HepG2 (cell line): ENCODE measurements around the gene INSIG2. TPM values are rescaled to one million over a fixed set of nuclear protein-coding genes. Genes with fewer than 3 reads are reported as not detected.
A peak's percentile ranks its signal among the peaks of the same experiment; 100 is the strongest.

Experiments
- ARNT ChIP-seq: fragments of 450-650 bp; IDR thresholded peaks from 2 replicates; pipeline ENCODE4 v1.6.1; 2017
- ATRX ChIP-seq: sonication (generic); formaldehyde crosslinking; IDR thresholded peaks from 2 replicates; pipeline ENCODE4 v1.4.0; 2020; ENCODE audit warnings: missing genetic modification reagents, borderline replicate concordance
- ISX ChIP-seq: sonication (generic); formaldehyde crosslinking; conservative IDR thresholded peaks from 2 replicates; pipeline ENCODE4 v1.5.0; 2020; ENCODE audit warnings: missing genetic modification reagents
- JARID2 ChIP-seq: sonication (generic); formaldehyde crosslinking; IDR thresholded peaks from 2 replicates; pipeline ENCODE4 v1.8.1; 2023; ENCODE audit warnings: missing genetic modification reagents, inconsistent platforms; ENCODE audit not compliant: insufficient replicate concordance
- KLF16 ChIP-seq, 2 experiments: sonication (generic) in 1 of 2; formaldehyde crosslinking in 1 of 2; IDR thresholded peaks; 2 replicates each; pipeline versions ENCODE4 v1.6.1 to v1.8.0; 2016 to 2023; ENCODE audit warnings: missing genetic modification reagents in 2 of 2, missing compliant biosample characterization in 1 of 2
- MAFK ChIP-seq, 2 experiments: IDR thresholded peaks in 1 of 2; conservative IDR thresholded peaks in 1 of 2; 2 replicates each; pipeline ENCODE4 v1.6.1; 2011; ENCODE audit warnings: improper control_type of control experiment in 2 of 2, low read length in 2 of 2
- PHF21A ChIP-seq: sonication (generic); formaldehyde crosslinking; IDR thresholded peaks from 2 replicates; pipeline ENCODE4 v1.5.0; 2020; ENCODE audit warnings: mild to moderate bottlenecking, missing genetic modification reagents
- PPARG ChIP-seq: conservative IDR thresholded peaks from 2 replicates; pipeline ENCODE4 v1.6.1; 2016; ENCODE audit warnings: missing biosample characterization, missing genetic modification reagents
- SMAD3 ChIP-seq: sonication (generic); formaldehyde crosslinking; IDR thresholded peaks from 2 replicates; pipeline ENCODE4 v1.4.0; 2020; ENCODE audit warnings: missing genetic modification reagents
- ZFP1 ChIP-seq: IDR thresholded peaks from 2 replicates; pipeline ENCODE4 v1.6.1; 2016
- ZNF235 ChIP-seq: sonication (generic); formaldehyde crosslinking; IDR thresholded peaks from 2 replicates; pipeline ENCODE4 v1.8.1; 2023; ENCODE audit warnings: mild to moderate bottlenecking, missing genetic modification reagents, borderline replicate concordance
- ZNF543 ChIP-seq: sonication (generic); formaldehyde crosslinking; IDR thresholded peaks from 2 replicates; pipeline ENCODE4 v1.4.0; 2020; ENCODE audit warnings: mild to moderate bottlenecking, missing genetic modification reagents
- ZNF614 ChIP-seq: IDR thresholded peaks from 2 replicates; pipeline ENCODE4 v1.6.1; 2018; ENCODE audit warnings: missing biosample characterization, missing genetic modification reagents, inconsistent platforms, borderline replicate concordance
- ZNF792 ChIP-seq: IDR thresholded peaks from 2 replicates; pipeline ENCODE4 v1.6.1; 2016
- ZSCAN30 ChIP-seq: sonication (generic); formaldehyde crosslinking; IDR thresholded peaks from 2 replicates; pipeline ENCODE4 v1.5.0; 2020; ENCODE audit warnings: mild to moderate bottlenecking, missing genetic modification reagents
- ZSCAN9 ChIP-seq: IDR thresholded peaks from 2 replicates; pipeline ENCODE4 v1.6.1; 2016; ENCODE audit warnings: borderline replicate concordance
- ZXDC ChIP-seq: sonication (generic); formaldehyde crosslinking; IDR thresholded peaks from 2 replicates; pipeline ENCODE4 v1.5.0; 2020; ENCODE audit warnings: mild to moderate bottlenecking, missing genetic modification reagents
- polyA plus RNA-seq, 8 experiments: library from polyadenylated mRNA; depleted of rRNA in 3 of 8; stranded (reverse) in 7 of 8; unstranded in 1 of 8; fragments of >200 nt; fragmentation: Illumina TruSeq in 4 of 8; extraction: Trizol in 4 of 8; gene quantifications; 2 replicates each; pipeline versions ENCODE4 v1.2.1 to v1.2.3, GENCODE V29; 2011 to 2016; ENCODE audit warnings: low read depth in 4 of 8, missing spikeins in 1 of 8, mixed read lengths in 1 of 8; ENCODE audit not compliant: insufficient read depth in 1 of 8
- total RNA-seq, 5 experiments: library from RNA; depleted of rRNA; stranded (reverse); fragments of >200 nt; fragmentation: Illumina TruSeq; extraction: Trizol; gene quantifications; 2 replicates each; pipeline ENCODE4 v1.2.3, GENCODE V29; 2016; ENCODE audit warnings: low read depth in 1 of 5
- TF ChIP-seq, protein P1 (sequence below): IDR thresholded peaks from 2 replicates; pipeline ENCODE4 v1.4.0; 2020; ENCODE audit warnings: mild to moderate bottlenecking, missing genetic modification reagents
- TF ChIP-seq, protein P2 (sequence below): sonication (generic); formaldehyde crosslinking; IDR thresholded peaks from 2 replicates; pipeline ENCODE4 v1.4.0; 2020; ENCODE audit warnings: missing genetic modification reagents
- TF ChIP-seq, protein P3 (sequence below): IDR thresholded peaks from 2 replicates; pipeline ENCODE4 v1.6.1; 2012; ENCODE audit warnings: inconsistent platforms

INSIG2 gene
- total and polyA plus RNA-seq, 2 of the 13 experiments (the other 11 are each of a cell fraction or from before 2014, with no cell fraction given) = 73.5 to 481 TPM

DNA sequence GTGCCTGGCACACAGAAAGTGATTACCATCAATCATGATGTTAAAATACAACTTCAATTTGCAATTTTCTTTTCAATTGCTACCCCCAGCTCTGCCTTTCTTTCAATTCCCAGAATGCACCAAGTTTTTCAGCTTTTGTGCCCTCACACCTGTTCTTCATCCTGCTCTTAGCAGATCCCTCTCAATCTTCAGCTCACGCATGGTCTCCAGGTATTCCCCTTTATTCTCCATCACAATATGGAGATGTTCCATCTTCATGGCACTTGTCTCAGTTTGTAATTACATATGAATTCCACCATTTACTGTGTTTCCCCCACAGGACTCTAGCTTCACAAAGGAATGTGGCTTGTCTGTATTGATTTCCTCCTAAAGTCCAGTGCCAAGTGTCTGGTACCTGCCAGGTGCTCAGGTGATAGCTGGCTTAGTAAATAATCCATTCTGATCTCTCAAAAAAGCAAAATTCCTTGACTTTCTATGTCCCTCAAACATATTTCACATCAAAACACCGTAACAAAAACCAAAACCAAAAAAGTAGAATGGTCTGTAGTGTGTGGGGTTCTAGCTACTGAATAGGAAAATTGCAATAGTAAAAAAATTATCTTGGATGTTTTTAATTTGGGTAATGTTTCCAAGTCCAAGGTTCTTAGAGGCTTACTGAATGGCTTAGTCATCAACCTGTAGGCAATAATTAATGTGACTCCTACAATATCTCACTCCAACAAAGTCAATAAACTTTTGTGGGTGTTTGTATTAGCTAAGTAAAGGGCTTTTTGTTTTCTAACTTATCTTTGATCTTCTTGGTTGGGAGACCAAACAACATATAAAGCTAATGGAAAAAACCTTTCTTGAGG, 2.9 kb upstream of the INSIG2 start (continued):
- TF ChIP-seq ZNF235 (CRISPR knock-in tag) = no peak
- no peak for TF ChIP-seq ATRX (CRISPR knock-in tag)
- TF ChIP-seq, protein P1, sequence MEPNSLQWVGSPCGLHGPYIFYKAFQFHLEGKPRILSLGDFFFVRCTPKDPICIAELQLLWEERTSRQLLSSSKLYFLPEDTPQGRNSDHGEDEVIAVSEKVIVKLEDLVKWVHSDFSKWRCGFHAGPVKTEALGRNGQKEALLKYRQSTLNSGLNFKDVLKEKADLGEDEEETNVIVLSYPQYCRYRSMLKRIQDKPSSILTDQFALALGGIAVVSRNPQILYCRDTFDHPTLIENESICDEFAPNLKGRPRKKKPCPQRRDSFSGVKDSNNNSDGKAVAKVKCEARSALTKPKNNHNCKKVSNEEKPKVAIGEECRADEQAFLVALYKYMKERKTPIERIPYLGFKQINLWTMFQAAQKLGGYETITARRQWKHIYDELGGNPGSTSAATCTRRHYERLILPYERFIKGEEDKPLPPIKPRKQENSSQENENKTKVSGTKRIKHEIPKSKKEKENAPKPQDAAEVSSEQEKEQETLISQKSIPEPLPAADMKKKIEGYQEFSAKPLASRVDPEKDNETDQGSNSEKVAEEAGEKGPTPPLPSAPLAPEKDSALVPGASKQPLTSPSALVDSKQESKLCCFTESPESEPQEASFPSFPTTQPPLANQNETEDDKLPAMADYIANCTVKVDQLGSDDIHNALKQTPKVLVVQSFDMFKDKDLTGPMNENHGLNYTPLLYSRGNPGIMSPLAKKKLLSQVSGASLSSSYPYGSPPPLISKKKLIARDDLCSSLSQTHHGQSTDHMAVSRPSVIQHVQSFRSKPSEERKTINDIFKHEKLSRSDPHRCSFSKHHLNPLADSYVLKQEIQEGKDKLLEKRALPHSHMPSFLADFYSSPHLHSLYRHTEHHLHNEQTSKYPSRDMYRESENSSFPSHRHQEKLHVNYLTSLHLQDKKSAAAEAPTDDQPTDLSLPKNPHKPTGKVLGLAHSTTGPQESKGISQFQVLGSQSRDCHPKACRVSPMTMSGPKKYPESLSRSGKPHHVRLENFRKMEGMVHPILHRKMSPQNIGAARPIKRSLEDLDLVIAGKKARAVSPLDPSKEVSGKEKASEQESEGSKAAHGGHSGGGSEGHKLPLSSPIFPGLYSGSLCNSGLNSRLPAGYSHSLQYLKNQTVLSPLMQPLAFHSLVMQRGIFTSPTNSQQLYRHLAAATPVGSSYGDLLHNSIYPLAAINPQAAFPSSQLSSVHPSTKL (CRISPR knock-in tag) = peak; percentile 78; the same call in 1 of the 2 replicates
- TF ChIP-seq KLF16 (CRISPR knock-in tag; IDR thresholded peaks at IDR 0.05) = peak in 1 of 2 experiments; percentile 45; a peak in 1 of 4 replicates
- TF ChIP-seq ZNF543 (CRISPR knock-in tag) = peak; percentile 20; the same call in 1 of the 2 replicates
- TF ChIP-seq SMAD3 (CRISPR knock-in tag) = peak; percentile 44
- TF ChIP-seq MAFK (conservative IDR thresholded peaks at IDR 0.05 in 1 of 2, IDR thresholded peaks at IDR 0.05 in 1 of 2; ENCODE audit: low read length in 2 of 2) = peak; percentile 65 to 70
- 0 out of 2 replicates have a peak, but pooled peaks have one; percentile 30 for TF ChIP-seq ISX (CRISPR knock-in tag)
- TF ChIP-seq, protein P2, sequence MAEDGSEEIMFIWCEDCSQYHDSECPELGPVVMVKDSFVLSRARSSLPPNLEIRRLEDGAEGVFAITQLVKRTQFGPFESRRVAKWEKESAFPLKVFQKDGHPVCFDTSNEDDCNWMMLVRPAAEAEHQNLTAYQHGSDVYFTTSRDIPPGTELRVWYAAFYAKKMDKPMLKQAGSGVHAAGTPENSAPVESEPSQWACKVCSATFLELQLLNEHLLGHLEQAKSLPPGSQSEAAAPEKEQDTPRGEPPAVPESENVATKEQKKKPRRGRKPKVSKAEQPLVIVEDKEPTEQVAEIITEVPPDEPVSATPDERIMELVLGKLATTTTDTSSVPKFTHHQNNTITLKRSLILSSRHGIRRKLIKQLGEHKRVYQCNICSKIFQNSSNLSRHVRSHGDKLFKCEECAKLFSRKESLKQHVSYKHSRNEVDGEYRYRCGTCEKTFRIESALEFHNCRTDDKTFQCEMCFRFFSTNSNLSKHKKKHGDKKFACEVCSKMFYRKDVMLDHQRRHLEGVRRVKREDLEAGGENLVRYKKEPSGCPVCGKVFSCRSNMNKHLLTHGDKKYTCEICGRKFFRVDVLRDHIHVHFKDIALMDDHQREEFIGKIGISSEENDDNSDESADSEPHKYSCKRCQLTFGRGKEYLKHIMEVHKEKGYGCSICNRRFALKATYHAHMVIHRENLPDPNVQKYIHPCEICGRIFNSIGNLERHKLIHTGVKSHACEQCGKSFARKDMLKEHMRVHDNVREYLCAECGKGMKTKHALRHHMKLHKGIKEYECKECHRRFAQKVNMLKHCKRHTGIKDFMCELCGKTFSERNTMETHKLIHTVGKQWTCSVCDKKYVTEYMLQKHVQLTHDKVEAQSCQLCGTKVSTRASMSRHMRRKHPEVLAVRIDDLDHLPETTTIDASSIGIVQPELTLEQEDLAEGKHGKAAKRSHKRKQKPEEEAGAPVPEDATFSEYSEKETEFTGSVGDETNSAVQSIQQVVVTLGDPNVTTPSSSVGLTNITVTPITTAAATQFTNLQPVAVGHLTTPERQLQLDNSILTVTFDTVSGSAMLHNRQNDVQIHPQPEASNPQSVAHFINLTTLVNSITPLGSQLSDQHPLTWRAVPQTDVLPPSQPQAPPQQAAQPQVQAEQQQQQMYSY = no peak
- TF ChIP-seq, protein P3, sequence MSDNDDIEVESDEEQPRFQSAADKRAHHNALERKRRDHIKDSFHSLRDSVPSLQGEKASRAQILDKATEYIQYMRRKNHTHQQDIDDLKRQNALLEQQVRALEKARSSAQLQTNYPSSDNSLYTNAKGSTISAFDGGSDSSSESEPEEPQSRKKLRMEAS = no peak; the same call in 1 of the 2 replicates
- TF ChIP-seq ZNF792 = peak; percentile 30; the same call in 1 of the 2 replicates
- no peak for TF ChIP-seq PHF21A (CRISPR knock-in tag)
- no peak for TF ChIP-seq ARNT
- TF ChIP-seq ZFP1 (CRISPR knock-in tag) = no peak
- TF ChIP-seq ZXDC = no peak
- no peak; the same call in 1 of the 2 replicates for TF ChIP-seq PPARG (CRISPR knock-in tag)
- no peak for TF ChIP-seq JARID2 (CRISPR knock-in tag)
- TF ChIP-seq ZSCAN9 = no peak
- peak; percentile 67; the same call in 1 of the 2 replicates for TF ChIP-seq ZNF614
- TF ChIP-seq ZSCAN30 (CRISPR knock-in tag) = no peak
